Duodenal mucosa (tissue), 2 donors: ENCODE results near the gene WDFY2.

Experiments
- H3K27ac ChIP-seq: one replicate; pipeline ENCODE4 v1.7.0; 2013; ENCODE audit warnings: low read depth, low read length
- H3K27me3 ChIP-seq, 2 donors: one replicate each; pipeline ENCODE4 v1.7.0; 2013; ENCODE audit warnings: low read length in 2 of 2, control low read depth in 1 of 2; ENCODE audit not compliant: insufficient read depth in 2 of 2, control insufficient read depth in 1 of 2
- H3K36me3 ChIP-seq, 2 donors: one replicate each; pipeline ENCODE4 v1.7.0; 2013; ENCODE audit warnings: low read length in 2 of 2, control low read depth in 1 of 2; ENCODE audit not compliant: insufficient read depth in 2 of 2, control insufficient read depth in 1 of 2
- H3K4me1 ChIP-seq, 2 donors: one replicate each; pipeline ENCODE4 v1.7.0; 2013; ENCODE audit warnings: low read length in 2 of 2, control low read depth in 1 of 2; ENCODE audit not compliant: insufficient read depth in 2 of 2, control insufficient read depth in 1 of 2
- H3K4me3 ChIP-seq, 2 donors: one replicate each; pipeline ENCODE4 v1.7.0; 2013; ENCODE audit warnings: low read length in 2 of 2, low read depth in 1 of 2
- H3K9ac ChIP-seq, 2 donors: one replicate each; pipeline ENCODE4 v1.7.0; 2013; ENCODE audit warnings: low read length in 2 of 2, low read depth in 1 of 2
- H3K9me3 ChIP-seq, 2 donors: one replicate each; pipeline ENCODE4 v1.7.0; 2013; ENCODE audit warnings: low read length in 2 of 2, control low read depth in 1 of 2; ENCODE audit not compliant: control insufficient read depth in 1 of 2

Gene WDFY2

GRCh38 chr13:51549593-51549992 lies 34.7 kb upstream of the WDFY2 start:
- Histone ChIP-seq H3K4me3 (no peak overlapping the region), H3K36me3 (no peaks in the 10 kb centered on the region), H3K27ac (no peak overlapping the region), H3K9ac (no peak overlapping the region), H3K27me3 (no peaks in the 10 kb centered on the region), H3K9me3 (no peaks in the 10 kb centered on the region), H3K4me1 (no peaks in the 10 kb centered on the region)

- Histone ChIP-seq H3K4me3 (no peak overlapping the region), H3K4me1 (no peaks in the 10 kb centered on the region), H3K36me3 (no peaks in the 10 kb centered on the region), H3K9me3 (no peaks in the 10 kb centered on the region), H3K27me3 (no peaks in the 10 kb centered on the region), H3K27ac (no peak overlapping the region), H3K9ac (no peak overlapping the region)
Observed at GRCh38 chr13:51550151-51550550, 34.1 kb upstream of the WDFY2 start.

GRCh38 chr13:51551416-51551815 lies 32.8 kb upstream of the WDFY2 start:
- Histone ChIP-seq H3K4me1 (no peaks in the 10 kb centered on the region), H3K36me3 (no peaks in the 10 kb centered on the region), H3K27me3 (no peaks in the 10 kb centered on the region), H3K4me3 (no peak overlapping the region), H3K9me3 (no peaks in the 10 kb centered on the region), H3K9ac (no peak overlapping the region), H3K27ac (no peak overlapping the region)

DNA sequence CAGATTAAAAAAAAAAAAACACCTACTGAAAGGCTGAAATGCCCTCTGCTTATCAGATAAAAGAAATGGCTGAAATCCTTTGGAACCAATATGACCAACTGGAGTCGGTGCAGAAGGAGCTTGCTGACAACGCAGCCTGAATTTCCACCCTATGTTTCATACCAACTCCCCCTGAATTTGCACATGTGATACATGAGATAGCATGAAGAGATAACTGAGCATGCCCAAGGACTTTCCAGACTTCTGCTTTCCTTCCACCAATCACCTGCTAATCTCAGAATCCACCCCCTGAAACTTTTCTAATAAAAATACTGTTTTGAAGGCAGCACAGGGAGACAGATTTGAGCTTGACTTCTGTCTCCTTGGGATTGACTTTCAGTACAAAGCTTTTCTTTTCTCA lies 32.2 kb upstream of the WDFY2 start:
- Histone ChIP-seq H3K27me3 (no peaks in the 10 kb centered on the region), H3K9ac (no peak overlapping the region), H3K4me1 (no peaks in the 10 kb centered on the region), H3K27ac (no peak overlapping the region), H3K36me3 (no peaks in the 10 kb centered on the region), H3K4me3 (no peak overlapping the region), H3K9me3 (no peaks in the 10 kb centered on the region)

DNA sequence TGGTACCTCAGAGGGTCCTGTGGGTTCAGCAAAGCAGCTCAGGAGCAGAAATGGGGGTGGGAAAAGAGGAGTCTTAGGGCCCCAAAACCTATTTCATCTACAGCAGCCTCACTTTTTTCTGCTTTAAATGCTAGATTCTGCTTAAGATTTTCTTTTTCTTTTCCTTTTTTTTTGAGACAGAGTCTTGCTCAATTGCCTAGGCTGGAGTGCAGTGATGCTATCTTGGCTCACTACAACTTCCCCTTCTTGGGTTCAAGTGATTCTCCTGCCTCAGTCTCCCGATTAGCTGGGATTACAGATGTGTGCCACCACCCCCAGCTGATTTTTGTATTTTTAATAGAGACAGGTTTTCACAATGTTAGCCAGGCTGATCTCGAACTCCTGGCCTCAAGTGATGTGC lies 30.7 kb upstream of the WDFY2 start:
- Histone ChIP-seq H3K9ac (no peak overlapping the region), H3K27ac (no peak overlapping the region), H3K27me3 (no peaks in the 10 kb centered on the region), H3K4me3 (no peak overlapping the region), H3K4me1 (no peaks in the 10 kb centered on the region), H3K36me3 (no peaks in the 10 kb centered on the region), H3K9me3 (no peaks in the 10 kb centered on the region)

- Histone ChIP-seq H3K9me3 (no peaks in the 10 kb centered on the region), H3K4me3 (no peak overlapping the region), H3K27ac (no peak overlapping the region)
Observed at GRCh38 chr13:51556740-51557139, 27.5 kb upstream of the WDFY2 start.

DNA sequence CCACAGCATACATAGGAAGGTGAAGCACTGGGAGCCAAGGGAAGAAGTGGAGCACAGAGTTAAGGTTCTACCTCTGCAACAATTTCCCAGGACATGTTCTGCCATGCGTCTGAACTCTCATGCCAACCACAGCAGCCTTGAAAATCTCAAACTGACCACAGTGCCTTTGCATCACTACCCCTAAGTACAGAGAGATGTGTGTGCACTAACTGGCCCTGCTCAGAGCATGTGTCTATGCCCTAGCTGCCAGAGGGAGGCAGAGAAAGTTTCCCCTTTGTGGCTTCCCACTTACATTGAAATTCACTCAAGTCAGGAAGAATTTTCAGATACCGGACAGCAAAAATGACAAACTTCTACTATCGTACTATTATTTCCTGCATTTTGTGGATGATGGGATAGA lies 26.8 kb upstream of the WDFY2 start:
- no peaks in the 10 kb centered on the region for H3K36me3 ChIP-seq
- H3K9ac ChIP-seq: no peak overlapping the region
- no peak overlapping the region for H3K27ac ChIP-seq
- no peaks in the 10 kb centered on the region for H3K9me3 ChIP-seq
- no peaks in the 10 kb centered on the region for H3K27me3 ChIP-seq
- no peak overlapping the region for H3K4me3 ChIP-seq
- H3K4me1 ChIP-seq: peaks cover 0 to 3% of the 10 kb centered on the region in 2 donors

More at GRCh38 chr13:51556740-51557139, 27.5 kb upstream of the WDFY2 start:
- Histone ChIP-seq H3K27me3 (no peaks in the 10 kb centered on the region), H3K4me1 (peaks cover 0 to 3% of the 10 kb centered on the region in 2 donors), H3K9ac (no peak overlapping the region), H3K36me3 (no peaks in the 10 kb centered on the region)

DNA sequence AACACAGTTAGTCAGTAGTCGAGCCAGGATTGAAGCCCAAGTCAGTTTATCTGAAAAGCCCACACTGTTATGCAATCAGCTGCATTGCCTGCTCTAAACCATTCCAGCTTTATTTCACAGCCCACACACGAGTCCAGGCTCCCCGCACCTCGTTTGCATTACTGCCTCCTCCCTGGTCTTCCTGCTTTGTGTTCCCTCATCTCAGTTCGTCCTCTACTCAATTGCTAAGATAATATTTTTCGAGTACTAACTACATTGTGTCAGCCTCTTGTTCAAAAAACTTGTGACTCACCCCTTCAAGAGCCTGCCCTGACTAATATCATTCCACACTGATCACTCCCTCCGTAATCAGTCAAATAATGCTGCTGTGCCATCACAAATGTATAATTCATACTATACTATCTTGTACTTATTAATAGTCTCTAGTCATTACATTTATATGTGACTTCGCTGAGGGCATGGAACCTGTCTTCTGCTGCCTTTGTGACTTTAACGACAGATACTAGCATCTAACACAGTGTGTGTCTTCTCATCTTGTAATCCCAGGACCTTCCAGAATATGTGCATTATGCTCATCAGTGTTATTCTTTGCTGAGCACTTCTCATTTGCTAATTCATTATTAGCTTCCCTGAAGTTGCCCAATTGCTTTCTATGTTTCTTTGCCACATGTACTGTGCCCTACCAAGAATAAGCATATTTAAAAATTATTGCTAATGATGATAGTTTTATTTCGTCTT lies 26.2 kb upstream of the WDFY2 start:
- peaks cover 0 to 3% of the 10 kb centered on the region in 2 donors for H3K4me1 ChIP-seq
- H3K27me3 ChIP-seq: no peaks in the 10 kb centered on the region
- H3K9ac ChIP-seq: no peak overlapping the region
- no peaks in the 10 kb centered on the region for H3K36me3 ChIP-seq
- H3K9me3 ChIP-seq: no peaks in the 10 kb centered on the region
- H3K27ac ChIP-seq: no peak overlapping the region
- H3K4me3 ChIP-seq: no peak overlapping the region

- Histone ChIP-seq H3K4me1 (peaks cover 0 to 3% of the 10 kb centered on the region in 2 donors), H3K27me3 (no peaks in the 10 kb centered on the region), H3K4me3 (no peak overlapping the region), H3K27ac (no peak overlapping the region), H3K9ac (no peak overlapping the region), H3K36me3 (no peaks in the 10 kb centered on the region), H3K9me3 (no peaks in the 10 kb centered on the region)
Observed at GRCh38 chr13:51559946-51560735, 24.1 kb upstream of the WDFY2 start.

- no peaks in the 10 kb centered on the region for H3K36me3 ChIP-seq
Observed at GRCh38 chr13:51562011-51562671, 22.1 kb upstream of the WDFY2 start.

More at GRCh38 chr13:51562011-51562671, 22.1 kb upstream of the WDFY2 start:
- H3K9me3 ChIP-seq: no peaks in the 10 kb centered on the region
- H3K27ac ChIP-seq: no peak overlapping the region
- peaks cover 0 to 3% of the 10 kb centered on the region in 2 donors for H3K4me1 ChIP-seq
- no peak overlapping the region for H3K9ac ChIP-seq
- no peaks in the 10 kb centered on the region for H3K27me3 ChIP-seq
- H3K4me3 ChIP-seq: no peak overlapping the region
